VCaP (cell line): Measurements from ENCODE around the gene TMEFF1.

Source experiments
- H3K27ac ChIP-seq: fragments of 450-650 bp; 2 replicates; pipeline ENCODE4 v1.5.1; 2017
- CTCF ChIP-seq: fragments of 450-650 bp; conservative IDR thresholded peaks from 2 replicates; pipeline ENCODE4 v1.5.1; 2017; ENCODE audit warnings: mild to moderate bottlenecking, moderate library complexity

Gene TMEFF1

GRCh38 chr9:100589582-100589981 is 116.6 kb downstream of the TMEFF1 start:
- H3K27ac ChIP-seq, result no peak overlapping the region
- TF ChIP-seq CTCF, result no peak

GRCh38 chr9:100590481-100590880 is 117.5 kb downstream of the TMEFF1 start:
- H3K27ac ChIP-seq, result no peak overlapping the region
- TF ChIP-seq CTCF, result no peak

GRCh38 chr9:100591139-100591538 is 118.2 kb downstream of the TMEFF1 start:
- TF ChIP-seq CTCF, result no peak
- H3K27ac ChIP-seq, result no peak overlapping the region

- TF ChIP-seq CTCF, result no peak
- H3K27ac ChIP-seq, result no peak overlapping the region
Observed at GRCh38 chr9:100591639-100592412, 118.9 kb downstream of the TMEFF1 start.

- peak; percentile 93 for TF ChIP-seq CTCF
- no peak overlapping the region for H3K27ac ChIP-seq
Observed at GRCh38 chr9:100595391-100596199, 122.6 kb downstream of the TMEFF1 start.

GRCh38 chr9:100597236-100597635 is 124.3 kb downstream of the TMEFF1 start:
- H3K27ac ChIP-seq, result no peak overlapping the region
- no peak for TF ChIP-seq CTCF

GRCh38 chr9:100598641-100599145 is 125.7 kb downstream of the TMEFF1 start:
- peak overlapping the region; percentile 80 for H3K27ac ChIP-seq

More at GRCh38 chr9:100598641-100599145, 125.7 kb downstream of the TMEFF1 start:
- TF ChIP-seq CTCF, result no peak
